NOMO-1 treated with dmso at 0.1 percent for 144 hours (cell line): ENCODE data around the gene PCNX1.

Source experiments
- DNase-seq: peaks from one replicate; lab custom pipeline; 2025; ENCODE audit not compliant: unreplicated experiment; lab: John Stamatoyannopoulos, UW

The PCNX1 gene

DNA sequence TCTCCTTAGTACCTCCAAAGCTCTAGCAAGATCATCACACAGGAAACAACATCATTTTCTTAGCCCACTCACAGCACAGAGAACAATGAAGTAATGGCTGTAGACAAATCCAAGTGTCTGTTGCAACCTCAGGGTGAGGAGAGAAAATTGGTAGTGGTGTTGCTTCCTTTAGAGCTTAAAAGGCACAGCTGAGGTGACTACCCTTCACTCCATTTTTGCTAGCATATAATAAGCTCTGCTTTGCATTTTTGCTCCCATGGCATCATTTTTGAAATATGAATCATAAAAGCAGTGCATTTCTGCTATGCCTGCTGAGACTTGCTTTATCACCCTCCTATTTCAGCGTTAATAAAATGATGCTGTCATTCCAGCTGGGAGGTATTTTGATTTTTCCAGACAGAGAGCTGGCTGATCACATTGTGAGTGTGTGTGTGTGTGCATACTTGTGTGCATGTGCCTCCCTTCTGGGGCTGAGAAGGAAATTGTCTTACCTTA, 18.5 kb upstream of the PCNX1 start:
- no peak for DNase-seq

DNA sequence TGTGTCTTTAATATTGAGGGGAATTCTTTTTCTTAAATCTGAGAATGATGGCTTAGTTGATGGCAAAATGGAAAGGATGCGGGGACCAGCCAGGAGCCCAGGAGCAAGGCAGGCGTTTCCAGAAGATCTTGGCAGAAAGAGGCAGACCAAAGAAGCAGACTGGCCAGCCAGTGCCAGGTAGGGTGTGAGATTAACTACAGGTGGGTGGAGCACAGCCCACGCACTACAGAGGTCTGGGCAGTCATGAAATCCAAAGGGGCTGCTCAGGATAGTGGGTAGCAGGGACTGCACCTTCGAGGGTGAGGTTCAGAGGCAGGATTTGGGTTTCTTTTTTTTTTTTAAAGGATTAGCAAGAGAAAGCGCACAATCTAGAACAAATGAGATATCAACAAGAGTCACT, 17.7 kb upstream of the PCNX1 start:
- no peak for DNase-seq

DNA sequence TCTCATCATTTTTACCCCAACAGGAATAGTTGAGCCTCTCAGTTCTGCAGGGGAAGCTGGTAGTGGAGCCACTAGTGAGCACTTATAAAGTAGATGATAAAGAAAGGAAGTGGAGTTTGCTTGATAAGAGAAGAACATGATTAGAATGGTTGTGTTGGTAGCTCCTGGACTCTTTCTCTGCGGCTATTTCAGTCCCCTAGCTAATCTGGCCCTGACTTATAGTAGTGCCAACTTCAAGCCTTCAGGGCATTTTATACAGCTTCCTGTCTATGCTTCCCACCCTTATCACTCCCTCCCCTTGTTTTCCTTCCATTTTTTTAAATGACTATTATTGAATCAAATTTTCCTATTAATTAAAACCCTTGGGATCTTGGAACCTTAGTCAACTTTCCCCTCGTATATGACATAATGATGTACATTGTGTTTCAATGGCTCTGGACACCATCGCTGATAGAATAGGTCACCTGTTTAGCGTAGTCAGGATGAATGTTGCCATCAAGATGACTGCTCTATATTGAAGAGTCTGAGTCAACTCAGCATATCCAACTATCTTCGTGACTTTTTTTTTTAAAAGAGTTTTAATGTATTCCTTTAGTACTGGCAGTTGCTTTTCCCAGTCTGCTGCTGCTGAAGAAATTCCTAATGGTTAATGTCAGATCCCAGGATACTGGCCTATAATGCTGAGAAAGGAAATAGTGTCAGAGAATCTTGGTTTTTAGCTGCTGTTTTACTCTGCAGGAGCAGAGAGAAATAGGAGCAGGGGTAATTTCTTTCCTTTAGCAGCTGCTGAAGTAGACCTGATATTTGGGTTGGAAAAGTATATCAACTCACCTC, 16.2 kb upstream of the PCNX1 start:
- no peak for DNase-seq

DNA sequence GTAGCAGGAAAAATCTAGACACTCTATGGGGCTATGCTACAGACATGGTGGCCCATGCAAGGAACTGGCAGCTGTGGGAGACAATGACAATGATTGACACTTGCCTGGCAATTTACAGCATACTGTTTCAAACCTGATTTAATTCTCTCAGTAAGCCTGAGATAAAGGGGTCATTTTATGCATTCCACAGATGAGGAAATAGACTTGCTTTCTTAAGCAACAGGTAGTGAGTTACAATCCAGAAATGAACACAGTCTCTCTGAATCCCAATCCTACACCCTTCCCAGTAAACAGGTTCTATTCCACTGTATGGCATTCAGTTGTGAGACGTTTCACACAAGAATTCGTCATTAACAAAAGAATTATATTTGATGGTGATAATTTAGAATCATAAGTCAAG, 15.5 kb upstream of the PCNX1 start:
- DNase-seq = no peak

DNA sequence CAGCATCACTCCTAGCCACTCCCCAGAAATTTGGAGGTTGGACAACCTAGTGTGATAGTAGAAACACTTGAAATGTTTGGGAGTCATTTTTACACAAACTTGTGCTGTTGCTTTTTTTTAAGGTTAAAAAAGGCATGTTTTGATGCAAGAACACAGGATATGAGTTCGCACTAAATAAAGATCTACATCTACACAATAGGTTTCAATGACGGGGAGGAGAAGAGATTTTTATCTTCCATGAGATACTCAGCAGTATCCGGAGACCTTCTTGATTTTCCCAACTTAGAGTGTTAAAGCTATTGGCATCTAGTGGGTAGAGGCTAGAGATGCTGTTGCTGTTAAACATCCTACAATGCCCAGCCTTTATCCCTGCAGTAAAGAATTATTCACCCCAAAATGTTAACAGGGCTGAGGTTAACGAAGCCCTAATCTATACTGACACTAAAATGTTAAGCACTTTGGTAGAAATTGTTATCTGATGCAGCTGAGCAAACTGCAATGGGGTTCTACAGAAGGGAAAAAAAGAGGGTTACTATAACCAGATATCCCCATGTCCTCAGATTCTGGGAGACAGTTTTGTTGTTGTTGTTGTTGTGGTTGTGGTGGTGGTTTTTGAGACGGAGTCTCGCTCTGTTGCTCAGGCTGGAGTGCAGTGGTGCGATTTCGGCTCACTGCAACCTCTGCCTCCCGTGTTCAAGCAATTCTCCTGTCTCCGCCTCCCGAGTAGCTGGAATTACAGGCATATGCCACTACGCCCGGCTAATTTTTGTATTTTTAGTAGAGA, 14.0 kb upstream of the PCNX1 start:
- DNase-seq = no peak

DNA sequence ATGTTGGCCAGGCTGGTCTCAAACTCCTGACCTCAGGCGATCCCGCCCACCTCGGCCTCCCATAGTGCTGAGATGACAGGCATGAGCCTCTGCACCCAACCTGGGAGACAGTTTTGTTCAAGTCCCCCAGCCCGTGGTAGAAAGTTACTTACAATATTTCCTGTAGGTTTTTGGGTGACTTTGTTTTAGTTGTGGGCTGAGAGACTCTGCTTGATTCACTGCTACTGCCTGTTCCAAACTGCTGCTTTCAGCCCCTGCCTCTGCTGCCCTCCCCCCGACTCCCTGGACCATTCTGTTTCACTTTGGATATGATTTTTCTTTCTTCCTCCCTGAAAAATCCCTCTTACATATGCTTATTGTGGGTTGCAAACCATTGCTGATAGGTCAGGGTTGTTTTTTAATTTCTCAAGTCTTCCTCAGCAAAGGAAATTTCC, 13.4 kb upstream of the PCNX1 start:
- DNase-seq = no peak

DNA sequence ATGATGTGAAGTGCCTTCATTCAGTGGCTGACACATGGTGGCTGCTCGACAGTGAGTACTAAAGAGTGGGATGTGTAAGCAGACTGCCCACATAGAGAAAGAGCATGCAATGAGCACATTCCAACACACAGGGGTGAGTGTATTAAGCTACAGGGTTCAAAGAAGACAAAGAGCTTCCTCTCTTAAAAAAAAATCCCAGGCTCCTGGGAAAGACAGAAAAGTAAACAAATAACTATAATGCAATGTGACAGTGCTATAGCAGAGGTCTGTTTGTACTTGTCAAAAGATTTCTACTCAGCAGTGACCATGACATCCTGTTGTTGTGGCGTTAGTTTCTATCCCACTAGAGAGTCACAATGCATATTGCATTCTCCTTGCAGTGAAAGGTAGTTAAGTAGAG, 12.4 kb upstream of the PCNX1 start:
- no peak for DNase-seq

DNA sequence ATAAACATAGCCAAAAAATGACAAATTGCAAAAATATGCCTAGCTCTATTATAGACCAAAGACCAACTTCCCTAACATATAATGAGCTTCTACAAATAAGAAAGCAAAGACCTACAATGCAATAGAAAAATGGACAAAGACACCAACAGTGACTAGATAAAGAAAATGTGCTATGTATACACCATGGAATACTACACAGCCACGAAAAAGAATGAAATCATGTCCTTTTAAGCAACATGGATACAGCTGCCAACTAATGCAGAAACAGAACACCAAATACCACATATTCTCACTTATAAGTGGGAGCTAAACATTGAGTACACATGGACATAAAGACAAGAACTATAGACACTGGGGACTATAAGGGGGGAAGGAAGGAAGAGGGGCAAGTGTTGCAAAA, 10.9 kb upstream of the PCNX1 start:
- DNase-seq = no peak

DNA sequence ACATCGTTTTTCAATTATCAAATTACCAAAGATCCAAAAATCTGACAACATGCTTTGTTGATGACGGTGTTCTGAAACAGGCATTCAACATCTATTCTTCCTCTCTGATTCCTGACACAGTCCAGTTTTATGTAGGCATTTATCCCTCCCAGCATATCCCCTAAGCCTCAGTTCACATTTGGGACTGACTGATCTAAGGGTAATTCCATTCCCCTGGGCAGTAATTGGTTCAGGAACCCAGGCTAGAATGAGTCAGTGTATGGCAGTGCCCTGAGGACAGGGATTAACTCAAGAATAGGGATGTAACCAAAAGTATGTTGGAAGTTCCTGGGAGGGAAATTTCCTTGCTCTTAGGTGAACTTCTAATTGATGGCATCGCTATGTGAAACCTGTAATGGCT, 10.3 kb upstream of the PCNX1 start:
- no peak for DNase-seq

DNA sequence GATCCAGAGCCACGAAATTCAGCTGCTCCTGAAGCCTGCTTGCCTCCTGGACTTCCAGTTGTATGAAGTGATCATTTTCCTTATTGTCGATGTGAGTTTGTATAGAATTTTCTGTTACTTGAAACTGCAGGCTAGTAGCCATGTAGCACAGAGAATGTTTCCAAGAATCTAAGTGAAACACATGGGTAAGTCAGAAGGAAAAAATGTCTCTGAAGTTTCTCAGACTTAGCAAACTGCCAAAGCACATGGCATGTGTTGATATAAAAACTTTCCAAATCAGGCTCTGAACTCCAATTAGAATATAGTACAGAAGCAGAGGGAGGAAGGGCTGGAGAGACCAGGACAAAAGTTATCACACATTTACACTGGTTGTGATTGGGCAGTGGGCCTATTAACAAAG, 9.8 kb upstream of the PCNX1 start:
- no peak for DNase-seq

DNA sequence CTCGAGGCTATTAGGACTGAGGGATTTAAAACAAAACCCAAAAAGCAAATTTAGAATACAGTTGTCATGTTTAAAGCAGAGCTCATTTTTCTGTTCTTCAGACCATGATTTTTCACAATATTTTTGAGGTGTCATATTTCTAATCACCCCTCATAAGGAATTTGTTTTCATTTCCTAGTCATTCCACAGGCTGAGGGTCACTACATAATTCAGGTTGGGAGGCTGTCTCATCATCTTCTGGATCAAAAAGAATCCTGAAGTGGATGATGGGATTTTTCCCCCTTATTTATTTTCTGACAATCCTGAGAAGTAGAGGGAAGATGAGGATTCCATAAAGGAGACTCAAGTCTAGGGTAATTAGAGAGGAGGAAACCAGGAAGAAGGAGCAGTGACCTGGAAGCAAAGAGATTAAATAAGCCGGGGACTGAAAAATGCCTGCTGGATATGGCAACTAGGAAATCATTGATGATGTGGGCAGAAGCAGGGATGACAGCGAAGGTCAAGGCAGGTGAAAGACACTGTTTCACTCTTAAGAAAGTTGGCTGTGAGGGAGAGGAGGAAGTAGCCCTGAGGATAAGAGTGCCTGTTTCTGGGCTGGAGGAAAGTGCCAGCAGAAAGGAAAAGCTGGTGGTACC, 9.0 kb upstream of the PCNX1 start:
- no peak for DNase-seq

DNA sequence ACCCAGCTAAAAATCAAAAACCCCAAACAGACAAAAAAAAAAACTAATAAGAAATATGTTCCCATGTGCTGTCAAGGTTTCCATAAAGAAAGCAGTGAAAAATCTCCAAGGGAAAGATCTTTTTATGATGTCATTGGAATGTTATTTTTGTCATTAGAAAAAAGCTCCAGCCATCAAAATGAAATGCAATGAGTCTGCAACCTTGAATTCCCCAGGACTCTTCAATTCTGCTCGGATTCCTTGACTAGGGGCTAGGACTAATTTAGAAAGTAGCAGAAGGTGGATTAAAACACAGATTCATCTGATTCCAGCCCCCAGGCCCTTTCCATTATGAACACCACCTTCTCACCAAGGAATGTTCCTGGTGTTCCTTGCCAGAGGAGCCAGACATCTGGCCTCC, 6.0 kb upstream of the PCNX1 start:
- no peak for DNase-seq

DNA sequence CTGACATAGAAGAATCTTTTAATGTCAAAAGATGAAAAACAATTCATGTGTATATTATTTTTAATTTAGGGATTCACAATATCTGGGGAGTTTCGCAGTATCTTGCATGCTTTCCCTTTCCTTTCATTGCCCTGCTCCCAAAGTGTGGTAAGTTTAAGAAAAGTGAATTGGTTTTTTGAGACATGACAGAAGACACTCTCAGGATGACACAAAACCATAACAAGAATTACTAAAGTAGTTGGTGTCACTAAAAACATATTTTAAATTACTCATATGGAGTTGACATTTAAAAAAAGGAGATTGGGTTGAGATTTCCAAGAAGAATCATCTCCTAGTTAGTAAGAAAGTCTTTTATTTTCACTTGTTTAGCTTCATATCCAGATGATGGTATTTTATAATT, 5.1 kb upstream of the PCNX1 start:
- DNase-seq = no peak

DNA sequence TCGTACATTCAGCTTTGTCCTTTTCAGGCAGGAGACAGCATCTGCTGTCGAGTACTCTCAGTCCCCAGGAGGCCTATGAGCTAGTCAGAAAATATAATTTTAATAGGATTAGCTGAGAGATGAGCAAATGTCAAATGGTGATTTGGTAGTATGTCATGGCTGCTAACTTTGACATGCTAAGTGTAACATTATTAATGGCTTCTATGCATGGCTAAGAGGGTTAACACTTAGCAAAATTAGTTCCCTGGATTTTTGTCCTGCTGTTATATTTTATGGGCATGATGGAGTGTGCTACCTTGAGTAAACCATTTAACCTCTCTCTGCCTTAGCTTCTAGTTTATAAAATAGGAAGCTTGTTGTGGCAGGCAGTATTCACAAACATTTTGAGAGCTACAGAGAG, 2.9 kb upstream of the PCNX1 start:
- DNase-seq = no peak

DNA sequence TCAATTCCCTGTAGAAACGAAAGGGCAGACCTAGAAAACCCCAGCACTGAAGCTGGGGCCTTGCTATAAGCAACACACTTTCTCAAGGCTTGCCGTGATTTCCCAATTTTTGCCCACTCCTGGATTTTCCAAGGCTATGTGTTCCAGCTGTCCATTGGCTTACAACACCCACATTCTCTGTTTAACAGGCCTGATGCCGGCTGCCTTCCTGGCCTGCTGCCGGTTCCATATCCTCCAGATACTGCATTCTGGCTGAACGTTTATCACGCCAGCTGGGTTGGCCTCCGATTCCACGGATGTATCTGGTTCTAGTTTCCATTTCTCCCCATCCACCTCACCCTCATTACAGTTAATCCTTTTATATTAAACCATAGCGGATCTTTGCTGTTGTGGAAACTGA, 2.0 kb upstream of the PCNX1 start:
- DNase-seq = no peak

DNA sequence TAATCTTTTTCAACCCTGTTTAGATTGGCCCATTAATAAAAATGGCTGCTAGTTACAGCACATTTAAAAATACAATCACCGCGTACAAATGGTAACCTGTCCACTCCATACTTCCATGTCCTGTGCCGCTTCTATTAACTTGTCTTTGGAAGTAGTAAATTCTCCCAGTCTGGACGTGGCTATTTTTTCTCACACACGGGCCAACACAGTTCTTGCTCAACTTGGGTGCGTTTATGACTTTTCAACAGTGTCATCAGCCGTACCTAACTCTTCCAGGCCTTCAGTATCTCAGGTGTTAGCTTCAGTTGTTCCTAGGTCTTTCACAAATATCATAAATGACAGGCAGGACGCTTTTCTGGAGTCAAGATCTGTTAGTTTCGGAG, 475 bp upstream of the PCNX1 start:
- no peak for DNase-seq

DNA sequence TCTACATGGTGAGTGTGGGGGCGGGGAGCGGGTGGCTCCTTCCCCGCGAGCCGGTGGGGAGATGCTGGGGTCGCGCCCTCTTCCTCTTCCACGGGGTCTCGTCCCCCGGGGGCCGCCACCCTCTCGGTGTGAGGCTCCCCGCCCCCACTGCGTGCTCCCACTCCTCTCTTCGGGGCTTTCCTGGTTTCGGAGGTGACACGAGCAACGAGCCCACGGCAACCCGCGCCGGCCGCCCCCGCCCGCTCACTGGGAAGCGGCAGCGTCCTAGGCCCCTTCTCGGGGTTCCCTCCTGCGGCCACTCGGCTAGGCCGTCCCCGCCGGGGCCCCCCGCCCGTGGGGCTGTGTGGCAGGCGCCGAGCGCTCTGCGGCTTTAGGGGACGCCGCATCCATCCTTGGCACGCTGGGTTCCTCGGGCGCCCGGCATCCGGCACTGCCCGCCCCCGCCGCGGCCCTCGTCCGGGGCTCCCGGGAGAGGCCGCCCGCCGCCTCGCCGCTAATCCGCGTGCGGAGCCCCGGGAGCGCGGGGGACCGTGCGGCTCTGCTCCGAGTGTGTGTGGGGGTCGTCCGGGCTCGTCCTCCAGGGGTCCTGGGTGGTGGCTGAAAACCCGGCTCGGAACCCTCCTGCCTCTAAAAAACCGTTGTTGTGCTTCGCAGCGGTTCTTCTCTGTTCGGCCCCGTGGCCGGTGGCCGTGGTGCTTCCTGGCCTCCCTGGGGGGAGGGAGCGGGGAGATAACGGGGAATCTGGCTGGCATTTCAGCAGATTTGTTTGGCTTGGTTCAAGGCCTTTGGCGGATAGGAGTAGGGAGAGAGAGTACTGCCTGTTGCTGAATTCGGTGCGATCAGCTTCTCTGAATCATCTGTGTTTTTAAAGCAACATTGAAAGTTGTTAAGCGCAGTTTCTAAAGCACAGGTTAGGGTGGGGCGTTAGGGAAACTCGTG, 1.0 kb downstream of the PCNX1 start:
- no peak for DNase-seq

DNA sequence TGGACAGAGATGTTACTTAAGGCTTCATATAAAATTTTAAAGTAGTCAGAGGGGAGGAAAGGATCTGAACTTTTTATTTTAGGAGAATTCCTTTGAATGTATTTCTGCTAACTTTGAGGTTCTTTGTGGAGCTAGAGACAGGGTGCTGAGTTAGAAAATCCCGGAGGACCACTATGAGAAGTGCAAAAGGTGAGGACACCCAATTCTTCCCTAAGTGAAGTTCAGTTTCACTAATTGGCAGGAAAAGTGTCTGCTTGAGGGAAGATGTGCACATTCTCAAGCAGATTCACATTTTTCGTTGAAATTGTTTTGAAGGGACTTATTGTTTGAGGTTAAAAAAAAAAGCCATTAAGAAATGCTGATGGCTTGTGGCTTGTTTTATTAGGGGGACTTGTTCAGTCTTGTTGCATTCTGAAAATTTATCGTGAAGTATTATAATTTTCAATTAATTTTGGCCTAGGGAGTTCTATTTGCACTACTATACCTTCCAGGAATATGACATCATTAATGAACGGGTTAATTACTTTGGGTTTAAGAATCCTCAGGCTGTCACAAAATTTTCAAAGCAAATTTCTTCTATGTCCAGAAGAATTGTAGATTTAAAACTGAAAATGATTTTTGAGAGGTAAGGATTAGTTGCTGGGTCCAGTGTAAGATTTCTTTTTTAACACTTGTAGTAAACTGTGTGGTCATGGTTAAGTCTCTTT, 1.8 kb downstream of the PCNX1 start:
- no peak for DNase-seq

DNA sequence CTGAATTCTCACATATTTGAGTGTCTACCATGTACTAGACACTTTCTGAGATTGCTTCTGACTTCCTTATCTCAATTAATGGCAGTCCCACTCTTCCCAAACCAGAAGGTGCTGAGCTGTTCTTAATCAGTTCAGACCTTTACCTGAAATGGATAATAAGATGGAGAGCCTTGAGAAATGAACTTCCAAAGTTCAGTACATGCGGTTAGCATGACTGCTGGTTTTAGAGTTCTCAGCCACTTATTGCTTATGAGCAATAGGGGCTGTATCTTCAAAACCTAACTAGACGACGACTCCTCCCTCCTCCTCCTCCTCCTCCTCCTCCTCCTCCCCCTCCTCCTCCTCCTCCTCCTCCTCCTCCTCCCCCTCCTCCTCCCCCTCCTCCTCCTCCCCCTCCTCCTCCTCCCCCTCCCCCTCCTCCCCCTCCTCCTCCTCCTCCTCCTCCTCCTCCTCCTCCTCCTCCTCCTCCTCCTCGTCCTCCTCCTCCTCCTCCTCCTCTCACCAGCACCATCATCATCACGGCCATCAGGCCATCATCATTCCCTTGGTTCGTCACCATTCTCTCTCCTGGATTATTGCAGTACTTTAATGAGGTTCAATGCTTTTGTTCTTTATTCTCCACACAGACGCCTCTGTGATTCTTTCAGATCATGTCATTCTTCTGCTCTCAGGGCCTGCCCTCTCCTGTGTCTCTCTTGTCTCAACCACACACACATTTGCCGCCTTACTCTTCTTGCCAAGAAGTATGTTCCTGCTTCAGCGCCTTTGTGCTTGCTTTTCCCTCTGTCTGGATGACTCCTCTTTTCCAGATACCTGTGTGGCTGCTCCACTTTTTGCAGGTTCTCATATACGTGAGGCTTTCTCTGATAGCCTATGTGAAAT, 2.7 kb downstream of the PCNX1 start:
- no peak for DNase-seq
